Osteoblast (primary cell): ENCODE results near the gene OGDH. TPM values are rescaled to one million over a fixed set of nuclear protein-coding genes. Genes with fewer than 3 reads are reported as not detected.

Experiments used
- DNase-seq: peaks from one replicate; pipeline ENCODE4 v3.0.0; 2011; ENCODE audit warnings: low spot score, mixed read lengths; ENCODE audit not compliant: insufficient read length; ENCODE audit errors: missing footprints
- H2AFZ ChIP-seq: 2 replicates; pipeline ENCODE4 v1.6.0; 2011; ENCODE audit warnings: mild to moderate bottlenecking, low read length
- H3K27ac ChIP-seq: 2 replicates; pipeline ENCODE4 v1.5.1; 2011; ENCODE audit warnings: mild to moderate bottlenecking, low read depth, low read length, moderate library complexity
- H3K27me3 ChIP-seq: 2 replicates; pipeline ENCODE4 v1.6.0; 2012; ENCODE audit warnings: mild to moderate bottlenecking, control low read depth, inconsistent platforms, low read length, moderate library complexity; ENCODE audit not compliant: insufficient read depth
- H3K36me3 ChIP-seq: 2 replicates; pipeline ENCODE4 v1.5.1; 2011; ENCODE audit warnings: mild to moderate bottlenecking, low read length, control low read depth, moderate library complexity; ENCODE audit not compliant: insufficient read depth
- H3K4me1 ChIP-seq: 2 replicates; pipeline ENCODE4 v1.5.1; 2011; ENCODE audit warnings: mild to moderate bottlenecking, low read length, control low read depth, moderate library complexity; ENCODE audit not compliant: insufficient read depth
- H3K4me2 ChIP-seq: 2 replicates; pipeline ENCODE4 v1.6.0; 2011; ENCODE audit warnings: mild to moderate bottlenecking, low read length; ENCODE audit not compliant: insufficient read depth
- H3K4me3 ChIP-seq: fragments of 200-600 bp; sonication (generic); 3 replicates; pipeline ENCODE4 v1.5.1; 2012; ENCODE audit warnings: mild to moderate bottlenecking, low read length, inconsistent platforms; ENCODE audit not compliant: insufficient read depth
- H3K79me2 ChIP-seq: 2 replicates; pipeline ENCODE4 v1.6.0; 2012; ENCODE audit warnings: mild to moderate bottlenecking, low read length, control low read depth, inconsistent platforms; ENCODE audit not compliant: insufficient read depth
- H3K9me3 ChIP-seq: 2 replicates; pipeline ENCODE4 v1.5.1; 2011; ENCODE audit warnings: low read depth, low read length, control low read depth
- H4K20me1 ChIP-seq: 2 replicates; pipeline ENCODE4 v1.6.0; 2012; ENCODE audit warnings: mild to moderate bottlenecking, low read length, control low read depth; ENCODE audit not compliant: insufficient read depth
- CTCF ChIP-seq: IDR thresholded peaks from 2 replicates; pipeline ENCODE4 v1.5.1; 2011; ENCODE audit warnings: mild to moderate bottlenecking, low read depth, low read length, moderate library complexity; ENCODE audit errors: extremely low read depth
- total RNA-seq: library from RNA; depleted of rRNA; stranded (reverse); fragments of >200 nt; gene quantifications from 2 replicates; pipeline ENCODE4 v1.2.3, GENCODE V29; 2012

Gene OGDH
- total RNA-seq, 1 donor: 64.4 TPM

GRCh38 chr7:44694326-44694725, 87.9 kb downstream of the OGDH start:
- Histone ChIP-seq H3K4me2 (peak overlapping the region; percentile 48), H2AFZ (no peak overlapping the region), H3K36me3 (peaks cover 40% of the 10 kb centered on the region), H3K27ac (peak overlapping the region; percentile 72), H3K27me3 (no peaks in the 10 kb centered on the region), H3K9me3 (no peaks in the 10 kb centered on the region), H4K20me1 (no peaks in the 10 kb centered on the region), H3K4me3 (no peak overlapping the region), H3K79me2 (no peaks in the 10 kb centered on the region), H3K4me1 (peaks cover 7% of the 10 kb centered on the region)
- TF ChIP-seq CTCF: no peak
- DNase-seq: no peak

DNA sequence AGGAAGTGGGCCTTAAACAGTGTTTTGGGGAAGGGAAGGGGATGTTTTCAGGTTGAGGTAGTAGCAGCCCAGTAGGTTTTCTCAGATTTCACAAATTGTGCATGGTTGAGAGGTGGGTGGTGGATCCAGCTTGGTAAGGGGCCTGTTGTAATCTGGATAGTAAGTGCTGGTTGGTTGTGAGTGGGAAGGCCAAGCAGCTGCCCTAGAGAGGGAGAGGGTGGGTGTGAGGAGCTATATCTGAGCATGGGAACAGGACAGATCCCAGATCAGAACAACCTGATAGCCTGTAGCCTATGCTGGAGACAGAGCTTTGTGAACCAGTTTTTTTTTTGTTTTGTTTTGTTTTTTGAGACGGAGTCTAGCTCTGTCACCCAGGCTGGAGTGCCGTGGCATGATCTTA, 88.3 kb downstream of the OGDH start:
- Histone ChIP-seq H3K9me3 (no peaks in the 10 kb centered on the region), H4K20me1 (no peaks in the 10 kb centered on the region), H3K27me3 (no peaks in the 10 kb centered on the region), H2AFZ (no peak overlapping the region), H3K36me3 (peaks cover 43% of the 10 kb centered on the region), H3K4me3 (no peak overlapping the region), H3K79me2 (no peaks in the 10 kb centered on the region), H3K4me2 (no peak overlapping the region), H3K4me1 (peaks cover 7% of the 10 kb centered on the region), H3K27ac (peak overlapping the region; percentile 72)
- DNase-seq: no peak
- no peak for TF ChIP-seq CTCF

- Histone ChIP-seq H3K27ac (no peak overlapping the region), H3K4me2 (no peak overlapping the region), H3K4me3 (no peak overlapping the region), H3K9me3 (no peaks in the 10 kb centered on the region), H3K27me3 (no peaks in the 10 kb centered on the region), H3K36me3 (peaks cover 51% of the 10 kb centered on the region), H3K4me1 (peaks cover 7% of the 10 kb centered on the region), H3K79me2 (no peaks in the 10 kb centered on the region), H2AFZ (no peak overlapping the region), H4K20me1 (no peaks in the 10 kb centered on the region)
- TF ChIP-seq CTCF: no peak
- DNase-seq: no peak
These were observed 89.3 kb downstream of the OGDH start for GRCh38 chr7:44695756-44696155.

DNA sequence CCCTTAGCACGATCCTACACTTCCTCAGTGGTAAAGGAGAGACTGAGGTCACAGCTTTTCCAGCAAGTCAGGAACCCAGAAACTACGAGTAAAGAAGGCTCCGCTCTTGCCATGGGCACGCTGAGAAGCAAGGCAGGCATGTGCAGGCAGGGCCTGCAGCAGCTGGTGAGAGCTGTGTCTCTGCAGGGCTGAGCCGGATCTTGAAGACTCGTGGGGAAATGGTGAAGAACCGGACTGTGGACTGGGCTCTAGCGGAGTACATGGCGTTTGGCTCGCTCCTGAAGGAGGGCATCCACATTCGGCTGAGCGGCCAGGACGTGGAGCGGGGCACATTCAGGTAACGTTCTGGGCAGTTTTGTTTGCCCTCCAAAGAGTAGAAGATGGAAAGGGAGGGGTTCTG, 90.3 kb downstream of the OGDH start:
- H3K79me2 ChIP-seq: no peaks in the 10 kb centered on the region
- H3K27ac ChIP-seq: no peak overlapping the region
- no peak for DNase-seq
- no peaks in the 10 kb centered on the region for H4K20me1 ChIP-seq
- H3K4me3 ChIP-seq: no peak overlapping the region
- no peak for TF ChIP-seq CTCF
- peaks cover 7% of the 10 kb centered on the region for H3K4me1 ChIP-seq
- H3K27me3 ChIP-seq: no peaks in the 10 kb centered on the region
- H2AFZ ChIP-seq: no peak overlapping the region
- no peaks in the 10 kb centered on the region for H3K9me3 ChIP-seq
- no peak overlapping the region for H3K4me2 ChIP-seq
- H3K36me3 ChIP-seq: peaks cover 56% of the 10 kb centered on the region
